CD4-positive, alpha-beta T cell treated with Interleukin-1 beta for 1 hour (primary cell): ENCODE data around the gene TAF10.

Source experiments
- DNase-seq, 2 donors: peaks; one replicate each; pipeline ENCODE4 v3.0.0-alpha.2; 2020 to 2022

TAF10 gene

GRCh38 chr11:6607190-6607795, 4.7 kb downstream of the TAF10 start:
- DNase-seq: no peak

- peak; percentile 68 to 75 for DNase-seq
Observed at GRCh38 chr11:6606471-6607189, 5.4 kb downstream of the TAF10 start.

- no peak for DNase-seq
Observed at GRCh38 chr11:6604790-6605189, 7.2 kb downstream of the TAF10 start.

- peak; percentile 63 to 67 for DNase-seq
Observed at GRCh38 chr11:6604081-6604626, 7.9 kb downstream of the TAF10 start.

GRCh38 chr11:6603287-6604080, 8.5 kb downstream of the TAF10 start, which contains the start of the genes ILK and RRP8:
Gene ILK (plus strand): TSS chr11:6603774. CDS start chr11:6604272, 498 bp downstream.
Gene RRP8 (minus strand): TSS chr11:6603616. CDS start chr11:6603502, 114 bp downstream.
- peak; percentile 90 to 93 for DNase-seq

GRCh38 chr11:6602096-6602940, 9.7 kb downstream of the TAF10 start:
- DNase-seq: no peak

- no peak for DNase-seq
Observed at GRCh38 chr11:6601041-6601461, 11.0 kb downstream of the TAF10 start.

- DNase-seq: no peak
Observed at GRCh38 chr11:6599881-6600390, 12.1 kb downstream of the TAF10 start.

GRCh38 chr11:6599449-6599848, 12.6 kb downstream of the TAF10 start:
- DNase-seq: no peak

GRCh38 chr11:6598555-6598954, 13.5 kb downstream of the TAF10 start:
- no peak for DNase-seq

- DNase-seq: no peak
Observed at GRCh38 chr11:6596239-6596877, 15.7 kb downstream of the TAF10 start.

- DNase-seq: no peak
Observed at GRCh38 chr11:6594142-6594768, 17.8 kb downstream of the TAF10 start.

- DNase-seq: no peak
Observed at GRCh38 chr11:6588018-6588417, 24.0 kb downstream of the TAF10 start.

- no peak for DNase-seq
Observed at GRCh38 chr11:6587360-6587953, 24.6 kb downstream of the TAF10 start.

GRCh38 chr11:6586434-6587359, 25.3 kb downstream of the TAF10 start:
- no peak for DNase-seq

GRCh38 chr11:6584528-6584927, 27.5 kb downstream of the TAF10 start:
- no peak for DNase-seq

GRCh38 chr11:6583584-6583983, 28.4 kb downstream of the TAF10 start:
- no peak for DNase-seq

- DNase-seq: no peak
Observed at GRCh38 chr11:6579681-6580080, 32.3 kb downstream of the TAF10 start.

- no peak for DNase-seq
Observed at GRCh38 chr11:6578134-6578533, 33.9 kb downstream of the TAF10 start.
